Right lobe of liver (tissue), 4 donors: ENCODE measurements around the gene MUC4.
"Not testable (repeated sequence)": the region's sequence is repeated elsewhere in the genome, so short reads cannot be mapped to it uniquely, and the experiment has no call there.

Source experiments
- POLR2A ChIP-seq: fragments of 450-650 bp; IDR thresholded peaks from one replicate; pipeline ENCODE4 v1.6.1; 2017; ENCODE audit warnings: antibody characterized with exemption, mild to moderate bottlenecking
- TF ChIP-seq, protein P1 (sequence below), 4 donors: fragments of 200-600 bp in 3 of 4; fragments of 450-650 bp in 1 of 4; IDR thresholded peaks; one replicate each; pipeline versions ENCODE4 v1.5.1 to v1.8.0; 2016 to 2022; ENCODE audit warnings: antibody characterized with exemption in 4 of 4, mild to moderate bottlenecking in 2 of 4
- donor health status: DM: no; HTN: no; CAD: no.
- donor health status: DM: no; HTN: no; CAD: no.
- donor health status: DM: no; HTN: yes; CAD: no.

GRCh38 chr3:195710126-195710905, 101.4 kb downstream of the MUC4 start:
- not testable (repeated sequence) for TF ChIP-seq POLR2A
- TF ChIP-seq, protein P1, sequence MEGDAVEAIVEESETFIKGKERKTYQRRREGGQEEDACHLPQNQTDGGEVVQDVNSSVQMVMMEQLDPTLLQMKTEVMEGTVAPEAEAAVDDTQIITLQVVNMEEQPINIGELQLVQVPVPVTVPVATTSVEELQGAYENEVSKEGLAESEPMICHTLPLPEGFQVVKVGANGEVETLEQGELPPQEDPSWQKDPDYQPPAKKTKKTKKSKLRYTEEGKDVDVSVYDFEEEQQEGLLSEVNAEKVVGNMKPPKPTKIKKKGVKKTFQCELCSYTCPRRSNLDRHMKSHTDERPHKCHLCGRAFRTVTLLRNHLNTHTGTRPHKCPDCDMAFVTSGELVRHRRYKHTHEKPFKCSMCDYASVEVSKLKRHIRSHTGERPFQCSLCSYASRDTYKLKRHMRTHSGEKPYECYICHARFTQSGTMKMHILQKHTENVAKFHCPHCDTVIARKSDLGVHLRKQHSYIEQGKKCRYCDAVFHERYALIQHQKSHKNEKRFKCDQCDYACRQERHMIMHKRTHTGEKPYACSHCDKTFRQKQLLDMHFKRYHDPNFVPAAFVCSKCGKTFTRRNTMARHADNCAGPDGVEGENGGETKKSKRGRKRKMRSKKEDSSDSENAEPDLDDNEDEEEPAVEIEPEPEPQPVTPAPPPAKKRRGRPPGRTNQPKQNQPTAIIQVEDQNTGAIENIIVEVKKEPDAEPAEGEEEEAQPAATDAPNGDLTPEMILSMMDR (IDR thresholded peaks at IDR 0.05): not testable (repeated sequence)
